GM13977 (cell line): ENCODE data around the gene MEPE.

Experiments
- DNase-seq: peaks from one replicate; pipeline ENCODE4 v3.0.0; 2012; ENCODE audit warnings: low spot score
- CTCF ChIP-seq: IDR thresholded peaks from 2 replicates; pipeline ENCODE4 v1.5.1; 2012; ENCODE audit warnings: mild to moderate bottlenecking, control low read depth; ENCODE audit not compliant: insufficient read depth; ENCODE audit errors: extremely low read depth, missing control alignments
- in situ Hi-C: fragments of 300-500 bp; cut with MboI; formaldehyde crosslinking; loops from one replicate; pipeline ENCODE4 v1.12.0; 2022; ENCODE audit warnings: low sequenced_read_pairs, low pct_unique_long_range_greater_than_20kb, mixed read lengths, inconsistent platforms; ENCODE audit not compliant: unreplicated experiment

Gene MEPE

GRCh38 chr4:87804871-87805270 is 27.9 kb upstream of the MEPE start:
- in situ Hi-C loops = no loop called here
- DNase-seq = no peak
- no peak for TF ChIP-seq CTCF

GRCh38 chr4:87805971-87806370 is 26.8 kb upstream of the MEPE start:
- no peak for TF ChIP-seq CTCF
- in situ Hi-C loops = no loop called here
- DNase-seq = no peak

- in situ Hi-C loops = no loop called here
- DNase-seq = no peak
- TF ChIP-seq CTCF = no peak
Observed at GRCh38 chr4:87806520-87806919, 26.2 kb upstream of the MEPE start.

GRCh38 chr4:87807402-87807801 is 25.4 kb upstream of the MEPE start:
- TF ChIP-seq CTCF = no peak
- in situ Hi-C loops = no loop called here
- no peak for DNase-seq

- TF ChIP-seq CTCF = no peak
- no peak for DNase-seq
- in situ Hi-C loops = no loop called here
Observed at GRCh38 chr4:87811977-87812376, 20.8 kb upstream of the MEPE start.

GRCh38 chr4:87819281-87819919 is 13.4 kb upstream of the MEPE start:
- no peak for TF ChIP-seq CTCF
- DNase-seq = no peak
- in situ Hi-C loops = no loop called here

GRCh38 chr4:87823200-87823599 is 9.6 kb upstream of the MEPE start:
- TF ChIP-seq CTCF = no peak
- DNase-seq = no peak
- in situ Hi-C loops = no loop called here
